WERI-Rb-1 (cell line): Measurements from ENCODE around the gene SPPL2B.

ENCODE experiments used
- DNase-seq: peaks from one replicate; pipeline ENCODE4 v3.0.0-alpha.2; 2020
- H3K27ac ChIP-seq: fragments of 250-450 bp; sonication (Bioruptor Pico); 2 replicates; pipeline ENCODE4 v1.5.1; 2020; ENCODE audit warnings: mild to moderate bottlenecking, moderate library complexity
- H3K27me3 ChIP-seq: fragments of 250-450 bp; sonication (Bioruptor Pico); 2 replicates; pipeline ENCODE4 v1.5.1; 2021; ENCODE audit warnings: mild to moderate bottlenecking, low read depth, moderate library complexity; ENCODE audit not compliant: insufficient read depth, severe bottlenecking
- H3K36me3 ChIP-seq: fragments of 250-450 bp; sonication (Bioruptor Pico); 2 replicates; pipeline ENCODE4 v1.5.1; 2020; ENCODE audit warnings: mild to moderate bottlenecking, moderate library complexity
- H3K4me3 ChIP-seq: 2 replicates; pipeline ENCODE4 v1.5.1; 2011; ENCODE audit warnings: low read depth, mild to moderate bottlenecking, control low read depth, low read length
- H3K9me3 ChIP-seq: fragments of 250-450 bp; sonication (Bioruptor Pico); 2 replicates; pipeline ENCODE4 v1.5.1; 2021; ENCODE audit warnings: mild to moderate bottlenecking, moderate library complexity; ENCODE audit not compliant: severe bottlenecking
- CTCF ChIP-seq: IDR thresholded peaks from 2 replicates; pipeline ENCODE4 v1.5.1; 2011; ENCODE audit warnings: low read depth, mild to moderate bottlenecking, control low read depth, inconsistent platforms, low read length

Gene SPPL2B

GRCh38 chr19:2329501-2329916 is 1.0 kb downstream of the SPPL2B start:
- no peak for TF ChIP-seq CTCF
- H3K4me3 ChIP-seq, result peak overlapping the region; percentile 93
- H3K27ac ChIP-seq, result no peak overlapping the region
- no peak for DNase-seq
- H3K27me3 ChIP-seq, result no peaks in the 10 kb centered on the region
- peaks cover 28% of the 10 kb centered on the region for H3K36me3 ChIP-seq
- no peaks in the 10 kb centered on the region for H3K9me3 ChIP-seq

- no peak overlapping the region for H3K27ac ChIP-seq
Observed at GRCh38 chr19:2330255-2330631, 1.8 kb downstream of the SPPL2B start.

DNA sequence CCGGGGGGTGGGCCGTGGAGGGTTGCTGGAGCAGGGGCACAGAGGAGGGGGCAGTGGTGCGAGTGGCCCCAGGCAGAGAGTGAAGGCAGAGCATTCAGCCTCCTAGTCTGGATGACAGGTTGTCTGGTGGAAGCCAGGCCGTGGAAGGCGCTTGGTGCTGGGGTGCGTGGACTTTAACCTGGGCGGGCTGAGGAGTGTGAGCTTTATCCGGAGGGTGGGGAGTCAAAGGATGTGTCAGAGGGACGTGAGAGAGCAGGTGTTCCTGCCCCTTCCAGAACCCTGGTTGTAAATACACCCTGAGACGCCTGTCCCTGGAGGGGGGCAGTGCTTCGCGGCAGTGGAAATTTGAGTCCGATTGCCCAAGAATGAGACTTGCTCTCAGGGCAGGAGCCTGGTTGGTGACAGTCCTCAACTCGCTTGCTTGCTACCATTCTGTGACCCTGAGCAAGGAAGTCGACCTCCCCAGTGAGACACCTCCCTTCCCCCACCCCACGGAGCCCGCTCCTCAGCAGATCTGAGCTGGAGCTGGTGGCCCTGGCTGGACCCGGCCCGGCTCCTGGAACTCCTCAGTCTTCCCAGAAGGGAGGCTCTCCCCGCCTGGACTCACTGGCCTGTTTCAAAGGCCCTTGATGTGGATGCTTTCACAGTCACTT is 2.3 kb downstream of the SPPL2B start:
- Histone ChIP-seq H3K9me3 (no peaks in the 10 kb centered on the region), H3K36me3 (peaks cover 25% of the 10 kb centered on the region), H3K27ac (no peak overlapping the region), H3K27me3 (no peaks in the 10 kb centered on the region), H3K4me3 (no peak overlapping the region)
- no peak for TF ChIP-seq CTCF
- no peak for DNase-seq

More at GRCh38 chr19:2330255-2330631, 1.8 kb downstream of the SPPL2B start:
- Histone ChIP-seq H3K36me3 (peaks cover 28% of the 10 kb centered on the region), H3K9me3 (no peaks in the 10 kb centered on the region), H3K4me3 (no peak overlapping the region), H3K27me3 (no peaks in the 10 kb centered on the region)
- TF ChIP-seq CTCF, result no peak
- DNase-seq, result no peak

DNA sequence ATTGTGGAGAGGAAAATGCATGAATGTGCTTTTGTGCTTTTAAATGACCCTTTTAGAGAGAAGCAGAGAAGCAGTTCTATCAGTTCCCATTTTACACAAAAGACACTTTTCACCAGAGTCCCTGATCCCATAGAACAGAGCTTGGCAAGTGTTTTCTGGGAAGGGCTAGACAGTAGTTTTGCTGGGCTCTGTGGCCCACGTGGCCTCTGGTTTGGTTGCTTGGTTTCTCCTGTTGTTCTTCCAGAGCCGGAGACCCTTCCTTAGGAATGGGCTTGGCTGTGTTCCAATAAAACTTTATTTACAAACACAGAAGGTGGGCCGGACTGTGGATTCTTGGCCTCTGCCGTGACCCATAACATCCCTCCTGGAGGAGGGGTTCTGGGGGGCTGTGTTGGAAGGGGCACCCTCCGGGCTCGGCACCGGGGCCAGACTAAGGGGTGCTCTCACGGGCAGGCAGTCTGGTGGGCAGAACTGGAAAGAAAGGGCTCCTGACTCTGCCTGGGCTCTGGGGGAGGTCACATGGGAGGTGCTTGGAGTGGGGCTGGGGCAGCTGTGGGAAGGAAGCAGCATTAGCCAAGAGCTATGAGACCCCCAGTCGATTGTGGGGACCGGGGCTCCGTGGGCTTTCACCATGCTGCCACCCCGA is 3.2 kb downstream of the SPPL2B start:
- no peak overlapping the region for H3K4me3 ChIP-seq
- H3K27ac ChIP-seq, result no peak overlapping the region
- no peak for DNase-seq
- no peaks in the 10 kb centered on the region for H3K27me3 ChIP-seq
- no peak for TF ChIP-seq CTCF
- no peaks in the 10 kb centered on the region for H3K9me3 ChIP-seq
- H3K36me3 ChIP-seq, result peaks cover 21% of the 10 kb centered on the region

GRCh38 chr19:2332341-2333026 is 4.0 kb downstream of the SPPL2B start:
- Histone ChIP-seq H3K4me3 (no peak overlapping the region), H3K36me3 (peaks cover 19% of the 10 kb centered on the region), H3K27me3 (no peaks in the 10 kb centered on the region), H3K9me3 (no peaks in the 10 kb centered on the region), H3K27ac (peak overlapping the region; percentile 31; the same call in 1 of the 2 replicates)
- DNase-seq, result no peak
- no peak for TF ChIP-seq CTCF
